ENCODE measurements around the gene CNOT2. TPM values are rescaled to one million over a fixed set of nuclear protein-coding genes. Genes with fewer than 3 reads are reported as not detected.

CNOT2 gene
- total RNA-seq, 2 donors from 2014 or later = 76.8 to 87.3 TPM

- ATAC-seq (no peak), DNase-seq (no peak)
- TF ChIP-seq POLR2A (IDR thresholded peaks at IDR 0.05) (no peak), CTCF (IDR thresholded peaks at IDR 0.05) (no peak)
- H3K9me3 ChIP-seq = no peaks in the 10 kb centered on the region
- no peaks in the 10 kb centered on the region for H3K36me3 ChIP-seq (replicated peaks in 1 of 2; ENCODE audit: insufficient read depth in 1 of 2, low read depth in 2 of 2)
- no peaks in the 10 kb centered on the region for H3K27me3 ChIP-seq
- H3K4me3 ChIP-seq = no peak overlapping the region
- H3K4me1 ChIP-seq = peaks cover 59% of the 10 kb centered on the region
- H3K27ac ChIP-seq = no peak overlapping the region
- intact Hi-C loops (cut with DNase I) = no loop called here
These were observed 2.2 kb downstream of the CNOT2 start for GRCh38 chr12:70245458-70245857.

- intact Hi-C loops (cut with DNase I) = no loop called here
- peaks cover 63% of the 10 kb centered on the region for H3K4me1 ChIP-seq
- no peaks in the 10 kb centered on the region for H3K9me3 ChIP-seq
- no peak for ATAC-seq
- H3K27me3 ChIP-seq = no peaks in the 10 kb centered on the region
- no peak overlapping the region for H3K27ac ChIP-seq
- TF ChIP-seq CTCF (IDR thresholded peaks at IDR 0.05) = no peak
- TF ChIP-seq POLR2A (IDR thresholded peaks at IDR 0.05) = no peak
- H3K36me3 ChIP-seq (replicated peaks in 1 of 2; ENCODE audit: insufficient read depth in 1 of 2, low read depth in 2 of 2) = no peaks in the 10 kb centered on the region
- no peak overlapping the region for H3K4me3 ChIP-seq
- no peak for DNase-seq
These were observed 3.3 kb downstream of the CNOT2 start for GRCh38 chr12:70246580-70246979.

GRCh38 chr12:70247653-70248199 lies 4.5 kb downstream of the CNOT2 start:
- H3K27ac ChIP-seq = no peak overlapping the region
- H3K27me3 ChIP-seq = no peaks in the 10 kb centered on the region
- 70 to 87% methylated on average over 2 of the region's 2 CpGs for WGBS, 2 donors
- TF ChIP-seq CTCF (IDR thresholded peaks at IDR 0.05) (no peak), POLR2A (IDR thresholded peaks at IDR 0.05) (no peak)
- H3K4me3 ChIP-seq = no peak overlapping the region
- H3K9me3 ChIP-seq = no peaks in the 10 kb centered on the region
- intact Hi-C loops (cut with DNase I) = no loop called here
- peaks cover 55% of the 10 kb centered on the region for H3K4me1 ChIP-seq
- DNase-seq (no peak), ATAC-seq (no peak)
- no peaks in the 10 kb centered on the region for H3K36me3 ChIP-seq (replicated peaks in 1 of 2; ENCODE audit: insufficient read depth in 1 of 2, low read depth in 2 of 2)

GRCh38 chr12:70248876-70249275 lies 5.6 kb downstream of the CNOT2 start:
- H3K4me1 ChIP-seq = peaks cover 55% of the 10 kb centered on the region
- no peak overlapping the region for H3K27ac ChIP-seq
- H3K9me3 ChIP-seq = no peaks in the 10 kb centered on the region
- no peak overlapping the region for H3K4me3 ChIP-seq
- H3K27me3 ChIP-seq = no peaks in the 10 kb centered on the region
- TF ChIP-seq POLR2A (IDR thresholded peaks at IDR 0.05) = no peak
- no peak for TF ChIP-seq CTCF (IDR thresholded peaks at IDR 0.05)
- ATAC-seq (no peak), DNase-seq (no peak)
- intact Hi-C loops (cut with DNase I) = no loop called here
- 55 to 72% methylated on average over 1 of the region's 1 CpG for WGBS, 2 donors
- H3K36me3 ChIP-seq (replicated peaks in 1 of 2; ENCODE audit: insufficient read depth in 1 of 2, low read depth in 2 of 2) = no peaks in the 10 kb centered on the region

GRCh38 chr12:70249903-70250302 lies 6.7 kb downstream of the CNOT2 start:
- intact Hi-C loops (cut with DNase I) = no loop called here
- H3K27ac ChIP-seq = no peak overlapping the region
- H3K9me3 ChIP-seq = no peaks in the 10 kb centered on the region
- no peaks in the 10 kb centered on the region for H3K36me3 ChIP-seq (replicated peaks in 1 of 2; ENCODE audit: insufficient read depth in 1 of 2, low read depth in 2 of 2)
- no peak for TF ChIP-seq POLR2A (IDR thresholded peaks at IDR 0.05)
- TF ChIP-seq CTCF (IDR thresholded peaks at IDR 0.05) = no peak
- DNase-seq = no peak
- 74 to 77% methylated on average over 2 of the region's 2 CpGs for WGBS, 2 donors
- ATAC-seq = no peak
- H3K4me3 ChIP-seq = no peak overlapping the region
- H3K4me1 ChIP-seq = peaks cover 52% of the 10 kb centered on the region
- no peaks in the 10 kb centered on the region for H3K27me3 ChIP-seq
